B cell (primary cell): ENCODE results near the gene PPM1N. TPM values are rescaled to one million over a fixed set of nuclear protein-coding genes. Genes with fewer than 3 reads are reported as not detected.

Experiments used
- ATAC-seq: fragments of 200-7000 bp; cut with Tn5 transposase; one replicate; pipeline ENCODE4 v1.10.0; 2021; ENCODE audit warnings: low read depth, mild to moderate bottlenecking, moderate number of reproducible peaks, moderate library complexity
- CTCF ChIA-PET: fragments of 350-600 bp; sonication (Branson Sonifier 250); formaldehyde crosslinking; loops from one replicate; lab custom pipeline; 2021; ENCODE audit warnings: antibody characterized with exemption, inconsistent platforms; lab: Charles Lee
- POLR2A ChIA-PET: fragments of 350-600 bp; sonication (Branson Sonifier 250); formaldehyde crosslinking; loops from one replicate; lab custom pipeline; 2021; ENCODE audit warnings: antibody characterized with exemption; lab: Charles Lee
- DNase-seq: peaks from one replicate; pipeline ENCODE4 v3.0.0; 2013
- H2AFZ ChIP-seq: 2 replicates; pipeline ENCODE4 v1.6.1; 2012; ENCODE audit warnings: mild to moderate bottlenecking, low read depth, low read length; ENCODE audit not compliant: insufficient read depth, poor library complexity, severe bottlenecking
- H3K27ac ChIP-seq, 2 donors: 1 replicate in 1 of 2; 2 replicates in 1 of 2; pipeline ENCODE4 v1.5.1; 2012 to 2013; ENCODE audit warnings: low read length in 2 of 2, mild to moderate bottlenecking in 2 of 2, moderate library complexity in 1 of 2
- H3K27me3 ChIP-seq, 4 experiments: fragments of 200-600 bp in 1 of 4; sonication (generic) in 1 of 4; replicated peaks in 1 of 4; 1 replicate in 2 of 4; 2 replicates in 2 of 4; pipeline versions ENCODE4 v1.6.1 to v1.7.0; 2013 to 2016; ENCODE audit warnings: low read length in 3 of 4, mild to moderate bottlenecking in 2 of 4, mixed read lengths in 1 of 4, moderate library complexity in 1 of 4; ENCODE audit not compliant: insufficient read depth in 4 of 4, control insufficient read depth in 3 of 4; ENCODE audit errors: control extremely low read depth in 1 of 4
- H3K36me3 ChIP-seq, 2 experiments: replicated peaks in 1 of 2; 1 replicate in 1 of 2; 2 replicates in 1 of 2; pipeline versions ENCODE4 v1.6.1 to v1.7.1; 2013; ENCODE audit warnings: low read length in 1 of 2; ENCODE audit not compliant: insufficient read depth in 2 of 2, control insufficient read depth in 1 of 2; ENCODE audit errors: control extremely low read depth in 1 of 2, extremely low read depth in 1 of 2
- H3K4me1 ChIP-seq, 2 donors: fragments of 200-600 bp in 1 of 2; sonication (generic) in 1 of 2; 1 replicate in 1 of 2; 2 replicates in 1 of 2; pipeline versions ENCODE4 v1.5.1 to v1.6.1; 2013 to 2017; ENCODE audit warnings: low read length in 2 of 2; ENCODE audit not compliant: control insufficient read depth in 2 of 2, insufficient read depth in 2 of 2
- H3K4me2 ChIP-seq: replicated peaks from 2 replicates; pipeline ENCODE3; 2012; ENCODE audit warnings: mild to moderate bottlenecking, low read depth, low read length; ENCODE audit not compliant: poor library complexity, severe bottlenecking
- H3K4me3 ChIP-seq, 5 experiments: fragments of 200-600 bp in 1 of 5; sonication (generic) in 1 of 5; 1 replicate in 3 of 5; 2 replicates in 2 of 5; pipeline versions ENCODE4 v1.5.1 to v1.7.0; 2011 to 2016; ENCODE audit warnings: low read length in 4 of 5, mild to moderate bottlenecking in 4 of 5, low read depth in 2 of 5, control low read depth in 1 of 5, moderate library complexity in 1 of 5; ENCODE audit not compliant: insufficient read depth in 1 of 5; ENCODE audit errors: control extremely low read depth in 1 of 5, extremely low read depth in 1 of 5
- H3K79me2 ChIP-seq: fragments of 200-600 bp; sonication (generic); one replicate; pipeline ENCODE4 v1.6.0; 2016; ENCODE audit warnings: low read length; ENCODE audit not compliant: control insufficient read depth, insufficient read depth
- H3K9ac ChIP-seq: fragments of 200-600 bp; sonication (generic); 2 replicates; pipeline ENCODE4 v1.6.1; 2017; ENCODE audit warnings: mild to moderate bottlenecking, low read length, moderate library complexity
- H3K9me3 ChIP-seq, 3 donors: one replicate each; pipeline versions ENCODE4 v1.6.1 to v1.7.1; 2013; ENCODE audit warnings: low read length in 2 of 3; ENCODE audit not compliant: control insufficient read depth in 2 of 3, insufficient read depth in 1 of 3; ENCODE audit errors: control extremely low read depth in 1 of 3
- H4K20me1 ChIP-seq: 2 replicates; pipeline ENCODE4 v1.6.0; 2012; ENCODE audit warnings: mild to moderate bottlenecking, low read length; ENCODE audit not compliant: insufficient read depth, control insufficient read depth, poor library complexity, severe bottlenecking
- H3K27ac Mint-ChIP-seq: one replicate; pipeline ENCODE4 v1.8.0; 2021; ENCODE audit warnings: mixed read lengths
- H3K27me3 Mint-ChIP-seq: one replicate; pipeline ENCODE4 v1.8.0; 2021; ENCODE audit warnings: mixed read lengths
- H3K4me1 Mint-ChIP-seq: one replicate; pipeline ENCODE4 v1.8.0; 2021; ENCODE audit warnings: mixed read lengths
- H3K4me3 Mint-ChIP-seq: one replicate; pipeline ENCODE4 v1.8.0; 2021; ENCODE audit warnings: mixed read lengths
- H3K9me3 Mint-ChIP-seq: one replicate; pipeline ENCODE4 v1.8.0; 2022; ENCODE audit warnings: mixed read lengths; ENCODE audit not compliant: insufficient read depth
- EZH2 ChIP-seq: IDR thresholded peaks from 2 replicates; pipeline ENCODE4 v1.6.1; 2012; ENCODE audit warnings: borderline replicate concordance, low read depth, mild to moderate bottlenecking, moderate library complexity, low read length; ENCODE audit not compliant: insufficient read depth, poor library complexity, severe bottlenecking
- WGBS: methylation state at CpG from one replicate; pipeline ENCODE4 v1.1.5; 2013; ENCODE audit warnings: missing lambda C conversion rate; ENCODE audit not compliant: insufficient coverage; 5-methylcytosine and 5-hydroxymethylcytosine counted together
- intact Hi-C: fragments of 100-400 bp; cut with micrococcal nuclease; formaldehyde crosslinking; loops from one replicate; pipeline ENCODE4 v1.10.0; 2022
- polyA plus RNA-seq: library from polyadenylated mRNA; depleted of rRNA; stranded (reverse); fragments of >200 nt; gene quantifications from 2 replicates; pipeline ENCODE4 v1.2.3, GENCODE V29; 2012
- total RNA-seq, 2 donors: library from RNA; stranded (reverse); fragments of 120-200 nt in 1 of 2; gene quantifications; 1 replicate in 1 of 2; 2 replicates in 1 of 2; pipeline versions ENCODE4 v1.2.3 to v1.2.4, GENCODE V29; 2013 to 2022
- TF ChIP-seq, protein P1 (sequence below): fragments of 200-600 bp; IDR thresholded peaks from one replicate; pipeline ENCODE4 v1.8.0; 2022; ENCODE audit warnings: antibody characterized with exemption, mild to moderate bottlenecking

The PPM1N gene
- total and polyA plus RNA-seq, 2 donors (not counting 1 experiment from before 2014, with no cell fraction given), result 2.6 to 6.5 TPM

DNA sequence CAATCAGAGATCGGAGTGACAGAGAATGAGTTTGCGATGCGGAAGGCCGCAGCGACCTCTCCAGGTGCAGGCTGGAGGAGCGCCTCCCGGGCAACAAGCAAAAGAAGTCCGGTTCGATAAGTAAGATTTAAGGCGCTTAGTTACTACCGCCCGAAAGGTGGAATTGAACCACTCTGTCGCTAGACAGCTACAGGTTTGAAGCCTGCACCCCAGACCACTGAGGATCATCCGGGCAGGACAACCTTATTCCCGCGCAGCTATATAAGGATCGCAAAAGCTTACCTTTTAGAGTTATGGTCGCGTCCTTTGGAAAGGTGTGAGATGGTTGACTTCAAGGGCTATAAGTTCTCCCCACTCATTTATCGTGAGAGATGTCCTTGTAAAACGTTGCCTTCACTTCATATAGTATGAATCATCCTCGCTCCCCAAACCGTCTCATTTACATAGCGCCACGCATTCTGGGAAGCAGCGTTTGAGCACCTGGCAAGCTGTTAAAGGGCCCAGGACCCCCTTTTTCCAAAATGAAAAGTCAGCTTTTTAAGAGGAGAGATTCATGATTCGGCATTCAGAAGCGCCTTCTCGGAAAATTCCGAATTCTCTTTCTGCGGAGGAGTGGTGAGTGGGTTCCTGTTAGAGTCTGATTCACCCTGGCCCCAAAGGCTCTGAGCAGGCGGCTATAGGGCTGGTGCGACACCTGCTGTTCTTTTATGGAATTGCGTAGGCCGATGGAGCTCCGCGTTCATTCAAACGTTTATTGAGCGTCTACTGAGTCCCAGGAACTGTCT, 19.6 kb upstream of the PPM1N start:
- H3K27ac Mint-ChIP-seq, result peak overlapping the region; percentile 98
- no peaks in the 10 kb centered on the region for H3K9me3 Mint-ChIP-seq
- peak overlapping the region; percentile 73 for H3K4me2 ChIP-seq
- peak overlapping the region; percentile 74 for H3K4me3 Mint-ChIP-seq
- TF ChIP-seq, protein P1, sequence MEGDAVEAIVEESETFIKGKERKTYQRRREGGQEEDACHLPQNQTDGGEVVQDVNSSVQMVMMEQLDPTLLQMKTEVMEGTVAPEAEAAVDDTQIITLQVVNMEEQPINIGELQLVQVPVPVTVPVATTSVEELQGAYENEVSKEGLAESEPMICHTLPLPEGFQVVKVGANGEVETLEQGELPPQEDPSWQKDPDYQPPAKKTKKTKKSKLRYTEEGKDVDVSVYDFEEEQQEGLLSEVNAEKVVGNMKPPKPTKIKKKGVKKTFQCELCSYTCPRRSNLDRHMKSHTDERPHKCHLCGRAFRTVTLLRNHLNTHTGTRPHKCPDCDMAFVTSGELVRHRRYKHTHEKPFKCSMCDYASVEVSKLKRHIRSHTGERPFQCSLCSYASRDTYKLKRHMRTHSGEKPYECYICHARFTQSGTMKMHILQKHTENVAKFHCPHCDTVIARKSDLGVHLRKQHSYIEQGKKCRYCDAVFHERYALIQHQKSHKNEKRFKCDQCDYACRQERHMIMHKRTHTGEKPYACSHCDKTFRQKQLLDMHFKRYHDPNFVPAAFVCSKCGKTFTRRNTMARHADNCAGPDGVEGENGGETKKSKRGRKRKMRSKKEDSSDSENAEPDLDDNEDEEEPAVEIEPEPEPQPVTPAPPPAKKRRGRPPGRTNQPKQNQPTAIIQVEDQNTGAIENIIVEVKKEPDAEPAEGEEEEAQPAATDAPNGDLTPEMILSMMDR, result peak; percentile 82
- TF ChIP-seq EZH2, result no peak
- H3K9me3 ChIP-seq, result no peaks in the 10 kb centered on the region
- WGBS, result under 1% methylated on average over 28 of the region's 39 CpGs
- ChIA-PET CTCF (interaction anchor here (0.5 to 10.4 kb wide), 53 partner anchors 9 to 755 kb away, joined by 3 to 453 read pairs (median 5); partner anchors contain the start of genes APOE, ERCC1, FOSB and PPM1N), POLR2A (interaction anchor here (0.6 to 2.6 kb wide), 10 partner anchors 10 to 1217 kb away, joined by 3 to 39 read pairs (median 6); partner anchors contain the start of gene FOSB)
- peak overlapping the region; percentile 67 to 98 (median 79) for H3K4me3 ChIP-seq
- peaks cover 10% of the 10 kb centered on the region for H3K27me3 Mint-ChIP-seq
- H3K4me1 Mint-ChIP-seq, result peaks cover 26% of the 10 kb centered on the region
- H3K27ac ChIP-seq, result peak overlapping the region; percentile 99 to 100
- H3K9ac ChIP-seq, result peak overlapping the region; percentile 86
- H3K27me3 ChIP-seq, result peaks cover 0 to 6% (median 3%) of the 10 kb centered on the region in 4 experiments
- H4K20me1 ChIP-seq, result peaks cover 4% of the 10 kb centered on the region
- DNase-seq, result peak; percentile 95
- ATAC-seq, result peak; percentile 83
- no peaks in the 10 kb centered on the region for H3K36me3 ChIP-seq
- no peaks in the 10 kb centered on the region for H3K79me2 ChIP-seq
- intact Hi-C loops, result loop anchor here (1.0 to 2.0 kb wide), 6 partner anchors 9 to 214 kb away; partner anchors contain the start of genes POLR1G and QPCTL
- peak overlapping the region; percentile 70 for H2AFZ ChIP-seq
- peaks cover 7 to 16% of the 10 kb centered on the region in 2 donors for H3K4me1 ChIP-seq

- ChIA-PET CTCF (interaction anchor here (10.4 kb wide), 1 partner anchor 43 kb away, joined by 453 read pairs; no protein-coding TSS in a partner anchor), POLR2A (no interaction called here)
- Histone ChIP-seq H3K27ac (no peak overlapping the region), H3K4me3 (no peak overlapping the region), H2AFZ (no peak overlapping the region), H3K9me3 (no peaks in the 10 kb centered on the region), H3K36me3 (no peaks in the 10 kb centered on the region), H3K27me3 (no peaks in the 10 kb centered on the region), H4K20me1 (no peaks in the 10 kb centered on the region), H3K4me2 (no peak overlapping the region), H3K9ac (no peak overlapping the region), H3K79me2 (no peaks in the 10 kb centered on the region), H3K4me1 (peaks cover 6 to 16% of the 10 kb centered on the region in 2 donors)
- no peak overlapping the region for H3K27ac Mint-ChIP-seq
- no peaks in the 10 kb centered on the region for H3K27me3 Mint-ChIP-seq
- H3K4me3 Mint-ChIP-seq, result no peak overlapping the region
- no peaks in the 10 kb centered on the region for H3K9me3 Mint-ChIP-seq
- TF ChIP-seq EZH2, result no peak
- TF ChIP-seq, protein P1, result no peak
- 87% methylated on average over 5 of the region's 5 CpGs for WGBS
- ATAC-seq (no peak), DNase-seq (no peak)
- peaks cover 23% of the 10 kb centered on the region for H3K4me1 Mint-ChIP-seq
- intact Hi-C loops, result loop anchor here (10.0 kb wide), 1 partner anchor 238 kb away; the partner anchor contains the start of gene EXOC3L2
Measured at GRCh38 chr19:45483033-45483432, 15.2 kb upstream of the PPM1N start.
